DND-41 (cell line): Measurements from ENCODE around the gene NEURL1.

Source experiments
- EZH2 ChIP-seq: IDR thresholded peaks from 3 replicates; pipeline ENCODE4 v1.6.1; 2012; ENCODE audit warnings: borderline replicate concordance, low read depth, mild to moderate bottlenecking, moderate library complexity, low read length, inconsistent platforms; ENCODE audit not compliant: severe bottlenecking
- TF ChIP-seq, protein P1 (sequence below): IDR thresholded peaks from 2 replicates; pipeline ENCODE4 v1.5.1; 2012; ENCODE audit warnings: borderline replicate concordance, low read length, moderate library complexity, mild to moderate bottlenecking; ENCODE audit not compliant: poor library complexity, severe bottlenecking; ENCODE audit errors: extremely low read depth

- TF ChIP-seq, protein P1, sequence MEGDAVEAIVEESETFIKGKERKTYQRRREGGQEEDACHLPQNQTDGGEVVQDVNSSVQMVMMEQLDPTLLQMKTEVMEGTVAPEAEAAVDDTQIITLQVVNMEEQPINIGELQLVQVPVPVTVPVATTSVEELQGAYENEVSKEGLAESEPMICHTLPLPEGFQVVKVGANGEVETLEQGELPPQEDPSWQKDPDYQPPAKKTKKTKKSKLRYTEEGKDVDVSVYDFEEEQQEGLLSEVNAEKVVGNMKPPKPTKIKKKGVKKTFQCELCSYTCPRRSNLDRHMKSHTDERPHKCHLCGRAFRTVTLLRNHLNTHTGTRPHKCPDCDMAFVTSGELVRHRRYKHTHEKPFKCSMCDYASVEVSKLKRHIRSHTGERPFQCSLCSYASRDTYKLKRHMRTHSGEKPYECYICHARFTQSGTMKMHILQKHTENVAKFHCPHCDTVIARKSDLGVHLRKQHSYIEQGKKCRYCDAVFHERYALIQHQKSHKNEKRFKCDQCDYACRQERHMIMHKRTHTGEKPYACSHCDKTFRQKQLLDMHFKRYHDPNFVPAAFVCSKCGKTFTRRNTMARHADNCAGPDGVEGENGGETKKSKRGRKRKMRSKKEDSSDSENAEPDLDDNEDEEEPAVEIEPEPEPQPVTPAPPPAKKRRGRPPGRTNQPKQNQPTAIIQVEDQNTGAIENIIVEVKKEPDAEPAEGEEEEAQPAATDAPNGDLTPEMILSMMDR, result no peak
- TF ChIP-seq EZH2, result no peak
These were observed 147.1 kb downstream of the NEURL1 start for GRCh38 chr10:103640436-103641181.
